HUES64 (cell line): ENCODE data around the gene NME8.

ENCODE experiments used
- H3K27ac ChIP-seq: 2 replicates; pipeline ENCODE4 v1.7.0; 2013; ENCODE audit warnings: low read depth, low read length, inconsistent platforms
- H3K27me3 ChIP-seq: 2 replicates; pipeline ENCODE4 v1.6.1; 2013; ENCODE audit warnings: mild to moderate bottlenecking, low read length; ENCODE audit not compliant: insufficient read depth
- H3K36me3 ChIP-seq: 2 replicates; pipeline ENCODE4 v1.6.1; 2013; ENCODE audit warnings: mild to moderate bottlenecking, low read length; ENCODE audit not compliant: insufficient read depth
- H3K4me1 ChIP-seq: 2 replicates; pipeline ENCODE4 v1.6.1; 2013; ENCODE audit warnings: mild to moderate bottlenecking, low read length, moderate library complexity; ENCODE audit not compliant: insufficient read depth
- H3K4me3 ChIP-seq: 2 replicates; pipeline ENCODE4 v1.5.1; 2013; ENCODE audit warnings: mild to moderate bottlenecking, low read length, moderate library complexity
- H3K9ac ChIP-seq: 2 replicates; pipeline ENCODE4 v1.6.1; 2013; ENCODE audit warnings: mild to moderate bottlenecking, low read depth, low read length
- H3K9me3 ChIP-seq: 2 replicates; pipeline ENCODE4 v1.6.1; 2013; ENCODE audit warnings: low read depth, low read length; ENCODE audit not compliant: insufficient read depth
- WGBS: fragments of 150-250, 120-280 bp; methylation state at CpG from one replicate; pipeline ENCODE4 v1.1.7; 2013; ENCODE audit warnings: missing lambda C conversion rate; 5-methylcytosine and 5-hydroxymethylcytosine counted together

The NME8 gene

DNA sequence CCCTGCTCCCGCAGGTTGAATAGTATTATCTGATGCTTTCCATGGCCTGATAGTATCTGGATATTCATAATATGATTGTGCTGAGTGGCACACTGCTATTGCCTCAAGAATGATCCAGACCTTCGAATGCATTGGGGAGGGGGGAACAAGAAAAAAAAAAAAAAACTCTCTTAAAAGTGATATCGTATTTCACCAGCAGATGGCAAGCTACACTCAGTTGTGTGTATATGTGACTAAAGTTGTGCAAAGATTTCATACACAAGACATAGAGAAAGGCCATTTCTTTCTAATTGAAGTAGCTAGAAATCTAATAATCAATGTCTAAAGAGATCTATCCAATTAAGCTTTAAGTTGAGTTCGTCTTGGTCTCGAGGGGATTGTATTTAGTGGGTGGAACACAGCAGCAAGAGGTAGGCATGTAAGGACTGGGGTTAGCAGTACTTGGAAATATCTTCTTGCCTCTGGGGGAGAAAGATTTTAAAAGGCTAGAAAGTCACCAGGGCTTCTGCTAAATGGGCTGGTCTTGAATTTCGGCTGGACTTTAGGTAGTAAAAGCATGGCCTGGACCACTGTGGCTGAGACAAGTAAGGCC, 52.9 kb downstream of the NME8 start:
- Histone ChIP-seq H3K4me3 (no peak overlapping the region), H3K27ac (no peak overlapping the region), H3K27me3 (peaks cover 4% of the 10 kb centered on the region; the same call in 1 of the 2 replicates), H3K9me3 (no peaks in the 10 kb centered on the region), H3K4me1 (no peaks in the 10 kb centered on the region), H3K9ac (no peak overlapping the region), H3K36me3 (no peaks in the 10 kb centered on the region)
- 45% methylated on average over 5 of the region's 6 CpGs for WGBS

DNA sequence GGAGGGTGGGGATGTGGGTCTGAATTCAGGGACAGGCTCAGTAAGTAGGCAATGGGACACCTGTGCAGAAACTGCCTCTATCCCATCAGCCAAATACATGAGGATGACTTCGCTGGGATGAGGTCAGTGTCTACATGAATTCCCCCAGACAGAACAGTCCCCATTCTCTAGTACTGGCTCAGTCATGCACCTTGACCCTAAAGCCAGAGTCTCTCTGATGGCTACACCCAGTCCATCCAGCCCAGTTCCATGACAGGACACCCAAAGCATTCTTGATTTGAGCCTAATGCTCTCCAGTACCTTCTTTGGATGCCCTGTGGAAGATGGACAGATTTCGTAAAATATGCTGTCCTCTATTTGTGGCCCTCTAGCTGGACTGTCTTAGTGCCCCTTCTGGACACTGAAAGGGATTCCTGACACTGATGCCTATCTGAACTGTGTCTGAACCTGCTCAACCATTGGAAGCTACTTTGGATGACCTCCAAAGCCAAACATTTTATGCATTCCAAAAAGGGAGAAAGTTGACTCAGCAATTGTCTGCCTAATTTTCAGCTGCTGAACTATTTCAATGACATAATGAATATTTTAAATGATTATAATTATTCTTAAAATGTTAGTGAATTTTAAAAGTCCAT, 53.6 kb downstream of the NME8 start:
- Histone ChIP-seq H3K9me3 (no peaks in the 10 kb centered on the region), H3K9ac (no peak overlapping the region), H3K27ac (no peak overlapping the region), H3K4me1 (no peaks in the 10 kb centered on the region), H3K27me3 (peaks cover 4% of the 10 kb centered on the region; the same call in 1 of the 2 replicates), H3K4me3 (no peak overlapping the region), H3K36me3 (no peaks in the 10 kb centered on the region)
- WGBS = 95% methylated on average over 2 of the region's 2 CpGs

- Histone ChIP-seq H3K9ac (no peak overlapping the region), H3K27me3 (peaks cover 4% of the 10 kb centered on the region; the same call in 1 of the 2 replicates), H3K4me1 (no peaks in the 10 kb centered on the region), H3K4me3 (no peak overlapping the region), H3K36me3 (no peaks in the 10 kb centered on the region), H3K27ac (no peak overlapping the region), H3K9me3 (no peaks in the 10 kb centered on the region)
- WGBS = 87% methylated on average over 1 of the region's 1 CpG
Observed at GRCh38 chr7:37908221-37908788, 59.9 kb downstream of the NME8 start.

DNA sequence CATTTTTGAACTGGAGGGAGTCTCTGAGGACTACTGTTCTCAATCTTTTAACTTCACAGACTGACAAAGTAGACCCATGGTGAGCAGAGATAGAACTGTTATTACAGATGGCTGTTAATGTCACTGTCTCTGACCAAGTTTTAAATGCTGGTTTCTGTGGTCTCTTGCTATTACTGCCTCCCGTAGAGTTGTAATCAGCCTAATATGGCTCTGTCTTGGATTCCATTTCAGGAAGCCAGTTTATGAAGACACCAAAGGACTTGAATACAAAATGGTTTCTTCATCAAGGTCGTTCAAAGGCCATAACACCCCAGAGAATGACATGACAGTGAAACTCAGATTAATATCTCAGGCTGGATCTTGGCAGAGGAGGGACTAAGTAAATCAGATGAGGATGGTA, 64.4 kb downstream of the NME8 start:
- Histone ChIP-seq H3K27ac (no peak overlapping the region), H3K9ac (no peak overlapping the region), H3K27me3 (peaks cover 43% of the 10 kb centered on the region), H3K4me1 (no peaks in the 10 kb centered on the region), H3K4me3 (no peak overlapping the region), H3K36me3 (no peaks in the 10 kb centered on the region), H3K9me3 (no peaks in the 10 kb centered on the region)
- WGBS = 79% methylated on average over 2 of the region's 2 CpGs

- H3K27me3 ChIP-seq = peaks cover 70% of the 10 kb centered on the region
- 77% methylated on average over 5 of the region's 5 CpGs for WGBS
- H3K4me1 ChIP-seq = 0 out of 2 replicates have a peak, but pooled peaks cover 3% of the 10 kb centered on the region
- no peak overlapping the region for H3K4me3 ChIP-seq
- no peak overlapping the region for H3K9ac ChIP-seq
- no peaks in the 10 kb centered on the region for H3K36me3 ChIP-seq
- no peak overlapping the region for H3K27ac ChIP-seq
- H3K9me3 ChIP-seq = no peaks in the 10 kb centered on the region
Observed at GRCh38 chr7:37915438-37915837, 67.0 kb downstream of the NME8 start.

DNA sequence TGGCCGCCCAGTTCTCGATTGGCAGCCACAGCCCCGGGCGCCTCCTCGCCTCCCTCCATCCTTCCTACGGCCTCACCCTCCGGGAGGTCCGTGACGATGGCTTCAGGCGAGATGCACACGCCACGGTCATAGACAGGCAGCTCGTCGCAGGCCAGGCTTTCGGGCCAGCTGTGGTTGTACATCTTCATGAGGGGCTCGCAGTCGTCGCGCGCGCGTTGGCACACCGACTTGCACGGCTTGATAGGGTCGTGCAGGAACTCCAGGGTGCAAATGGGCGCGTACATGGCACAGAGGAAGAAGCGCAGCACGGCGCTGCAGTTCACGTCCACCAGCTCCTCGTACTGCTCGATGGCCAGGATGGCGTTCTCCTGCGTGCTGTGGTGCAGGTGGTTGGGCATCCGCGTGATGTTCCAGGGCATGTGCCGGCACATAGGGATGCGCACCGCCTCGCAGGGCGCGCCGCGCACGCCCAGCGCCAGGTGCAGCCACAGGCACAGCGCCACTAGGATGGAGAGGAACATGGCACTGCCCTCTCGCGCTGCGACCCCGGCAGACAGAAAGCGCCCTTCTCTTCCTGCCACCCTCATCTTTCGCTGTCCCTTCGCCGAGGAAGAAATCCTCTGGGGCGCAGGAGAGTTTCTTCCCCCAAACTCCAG, 67.7 kb downstream of the NME8 start:
- no peaks in the 10 kb centered on the region for H3K9me3 ChIP-seq
- H3K9ac ChIP-seq = 0 out of 2 replicates have a peak overlapping the region, but pooled peaks have one; percentile 7
- H3K36me3 ChIP-seq = no peaks in the 10 kb centered on the region
- H3K4me3 ChIP-seq = peak overlapping the region; percentile 61
- H3K27me3 ChIP-seq = peaks cover 73% of the 10 kb centered on the region
- no peak overlapping the region for H3K27ac ChIP-seq
- WGBS = 18% methylated on average over 57 of the region's 57 CpGs
- H3K4me1 ChIP-seq = 0 out of 2 replicates have a peak, but pooled peaks cover 3% of the 10 kb centered on the region

DNA sequence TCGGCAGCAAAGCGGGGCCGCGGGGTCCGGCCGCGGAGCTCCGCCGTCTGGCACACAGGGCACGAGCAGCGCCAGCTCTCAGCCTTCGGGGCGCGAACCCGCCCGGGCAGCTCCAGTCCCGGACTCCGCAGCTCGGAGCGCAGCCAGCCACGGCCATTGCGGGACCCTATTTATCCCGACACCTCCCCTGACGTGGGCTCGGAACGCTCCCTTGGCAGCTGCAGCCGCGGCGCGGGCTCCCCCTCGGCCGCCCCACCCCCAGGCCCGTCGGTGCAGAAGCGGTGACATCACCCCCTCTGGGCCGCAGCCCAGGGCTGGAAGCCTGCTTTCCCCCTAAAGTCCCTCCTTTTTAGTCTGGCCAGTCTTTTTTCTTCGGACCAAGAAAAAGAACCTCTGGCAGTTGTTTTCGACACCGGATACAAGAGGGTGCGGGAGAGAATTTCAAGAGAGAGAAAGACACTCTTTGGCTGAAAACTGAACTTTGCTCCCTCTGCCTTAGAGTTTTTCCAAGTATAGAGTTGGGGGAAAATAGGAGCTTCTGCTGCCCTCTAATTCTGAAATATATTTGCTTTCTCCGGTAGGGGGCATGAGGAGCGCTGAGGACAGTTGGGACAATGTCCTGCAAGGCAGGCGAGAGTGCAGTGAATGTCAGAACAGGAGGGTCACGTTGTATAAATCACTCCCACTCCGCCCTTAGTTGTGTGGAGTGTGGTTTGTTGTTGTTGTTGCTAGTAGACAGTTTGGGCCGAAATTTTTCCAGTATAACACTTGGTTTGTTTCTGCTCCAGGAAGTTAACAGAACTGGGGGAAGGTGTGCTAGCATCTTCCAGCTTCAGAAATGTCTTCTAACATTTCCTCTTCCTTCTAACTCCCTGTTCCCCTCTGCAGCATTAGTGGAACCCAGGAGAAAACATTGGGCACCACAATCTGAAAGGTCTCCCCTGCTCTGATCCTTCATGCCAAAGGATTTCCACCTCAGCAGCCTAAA, 68.6 kb downstream of the NME8 start, which contains the start of gene SFRP4:
Gene SFRP4, minus strand, starts transcription at position 145 of the 988 bp plus-strand sequence. CDS start 280 bp downstream, outside the sequence.
- peaks cover 77% of the 10 kb centered on the region for H3K27me3 ChIP-seq
- H3K36me3 ChIP-seq = no peaks in the 10 kb centered on the region
- peaks cover 8% of the 10 kb centered on the region for H3K4me1 ChIP-seq
- no peak within 1 kb of the TSS for H3K27ac ChIP-seq
- no peaks in the 10 kb centered on the region for H3K9me3 ChIP-seq
- peak within 1 kb of the TSS; percentile 61 for H3K4me3 ChIP-seq
- H3K9ac ChIP-seq = 0 out of 2 replicates have a peak within 1 kb of the TSS, but pooled peaks have one; percentile 7
- WGBS = 3% methylated on average over 46 of the region's 46 CpGs

DNA sequence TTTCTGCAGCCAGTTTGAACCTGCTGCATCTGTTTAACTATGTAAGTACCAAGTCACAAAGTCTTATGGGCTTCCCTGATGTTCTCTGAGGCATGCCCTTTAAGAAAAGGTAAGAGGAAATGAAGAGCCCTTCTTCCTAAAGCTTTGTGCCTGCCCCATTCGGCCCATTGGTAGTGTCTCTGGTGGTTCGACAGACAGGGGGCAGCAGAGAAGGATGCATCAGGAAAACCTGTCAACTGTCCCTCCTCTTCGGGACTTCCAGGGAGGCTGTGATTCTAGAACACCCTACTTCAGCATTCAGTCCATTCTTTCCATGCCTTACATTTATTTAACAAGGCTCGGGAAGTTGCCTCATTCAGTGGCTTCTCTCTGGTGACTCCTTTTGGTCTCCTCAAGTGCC, 70.1 kb downstream of the NME8 start:
- WGBS = 83% methylated on average over 4 of the region's 4 CpGs
- Histone ChIP-seq H3K36me3 (no peaks in the 10 kb centered on the region), H3K4me3 (no peak overlapping the region), H3K9ac (no peak overlapping the region), H3K27me3 (peaks cover 81% of the 10 kb centered on the region), H3K9me3 (no peaks in the 10 kb centered on the region), H3K4me1 (peaks cover 8% of the 10 kb centered on the region), H3K27ac (no peak overlapping the region)

- peak within 1 kb of the TSS; percentile 69 for H3K4me3 ChIP-seq
- peak within 1 kb of the TSS; percentile 69 for H3K9ac ChIP-seq
- 17% methylated on average over 22 of the region's 22 CpGs for WGBS
- no peaks in the 10 kb centered on the region for H3K36me3 ChIP-seq
- H3K27me3 ChIP-seq = peaks cover 62% of the 10 kb centered on the region
- no peak within 1 kb of the TSS for H3K27ac ChIP-seq
- H3K9me3 ChIP-seq = peaks cover 3% of the 10 kb centered on the region; the same call in 1 of the 2 replicates
- H3K4me1 ChIP-seq = peaks cover 8% of the 10 kb centered on the region
Observed at GRCh38 chr7:37920305-37920848, 72.0 kb downstream of the NME8 start, which contains the start of gene EPDR1. Gene EPDR1, plus strand, starts transcription at chr7:37920640. Its CDS starts 300 bp downstream, at chr7:37920940.
